Jurkat, Clone E6-1 (cell line): Measurements from ENCODE around the gene MEF2B.
"Not testable (repeated sequence)": the region's sequence is repeated elsewhere in the genome, so short reads cannot be mapped to it uniquely, and the experiment has no call there.

Experiments used
- DNase-seq: peaks from one replicate; pipeline ENCODE4 v3.0.0-alpha.2; 2011; ENCODE audit warnings: low read depth, low spot score
- H3K4me3 ChIP-seq: 2 replicates; pipeline ENCODE4 v1.5.1; 2011; ENCODE audit warnings: mild to moderate bottlenecking, low read length, control low read depth, moderate library complexity

MEF2B gene

DNA sequence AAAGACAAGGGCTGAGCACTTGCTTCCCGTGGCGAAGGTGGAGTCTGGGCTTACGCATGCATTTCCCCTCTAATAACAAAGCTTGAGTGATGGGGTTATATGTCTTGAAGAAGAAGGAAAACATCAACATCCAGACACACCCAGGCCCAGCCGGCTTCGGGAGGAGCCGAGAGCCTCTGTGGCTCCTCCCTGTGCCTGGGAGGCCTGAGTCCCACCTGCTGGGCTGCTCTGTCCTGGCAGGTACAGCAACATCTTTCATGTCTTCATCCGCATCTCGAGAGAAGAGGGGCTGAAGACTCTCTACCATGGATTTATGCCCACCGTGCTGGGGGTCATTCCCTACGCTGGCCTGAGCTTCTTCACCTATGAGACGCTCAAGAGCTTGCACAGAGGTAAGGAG lies 62.4 kb downstream of the MEF2B start:
- no peak for DNase-seq
- H3K4me3 ChIP-seq, result no peak overlapping the region

DNA sequence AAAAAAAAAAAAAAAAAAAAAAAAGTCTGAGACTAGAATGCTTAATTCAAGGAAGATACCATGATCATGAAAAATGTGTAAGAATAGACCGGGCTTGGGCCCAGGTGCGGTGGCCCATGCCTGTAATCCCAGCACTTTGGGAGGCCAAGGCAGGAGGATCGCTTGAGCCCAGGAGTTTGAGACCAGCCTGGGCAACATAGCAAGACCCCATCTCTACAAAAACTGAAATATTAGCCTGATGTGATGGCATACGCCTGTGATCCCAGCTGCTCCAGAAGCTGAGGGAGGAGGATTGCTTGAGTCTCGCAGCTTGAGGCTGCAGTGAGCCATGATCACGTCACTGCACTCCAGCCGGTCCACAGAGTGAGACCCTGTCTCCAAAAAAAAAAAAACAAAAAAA lies 63.1 kb downstream of the MEF2B start:
- DNase-seq, result not testable (repeated sequence)

DNA sequence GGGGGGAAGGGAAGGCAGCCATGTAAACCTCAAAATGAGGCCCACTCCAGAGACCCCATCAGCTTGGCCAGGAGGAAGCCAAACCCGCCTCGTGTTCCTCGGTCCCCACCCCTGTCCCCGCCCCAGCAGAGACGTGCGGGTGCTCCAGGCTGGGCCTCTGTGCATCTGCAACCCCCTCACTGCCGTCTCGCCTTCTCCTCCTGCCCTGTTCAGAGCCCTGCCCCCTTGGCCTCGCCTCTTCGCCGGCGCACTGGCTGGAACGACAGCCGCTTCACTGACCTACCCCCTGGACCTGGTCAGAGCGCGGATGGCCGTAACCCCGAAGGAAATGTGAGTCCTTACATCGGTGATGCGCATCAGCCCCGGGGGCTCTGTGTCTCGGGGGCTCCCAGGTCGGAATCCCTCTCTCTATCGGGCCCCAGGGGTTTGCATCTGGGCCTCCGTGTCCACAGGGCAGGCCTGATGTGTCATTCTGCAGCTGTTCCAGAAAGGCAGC lies 64.0 kb downstream of the MEF2B start:
- no peak for DNase-seq
- H3K4me3 ChIP-seq, result no peak overlapping the region

More for the DNA sequence above, 63.1 kb downstream of the MEF2B start:
- not testable (repeated sequence) for H3K4me3 ChIP-seq

DNA sequence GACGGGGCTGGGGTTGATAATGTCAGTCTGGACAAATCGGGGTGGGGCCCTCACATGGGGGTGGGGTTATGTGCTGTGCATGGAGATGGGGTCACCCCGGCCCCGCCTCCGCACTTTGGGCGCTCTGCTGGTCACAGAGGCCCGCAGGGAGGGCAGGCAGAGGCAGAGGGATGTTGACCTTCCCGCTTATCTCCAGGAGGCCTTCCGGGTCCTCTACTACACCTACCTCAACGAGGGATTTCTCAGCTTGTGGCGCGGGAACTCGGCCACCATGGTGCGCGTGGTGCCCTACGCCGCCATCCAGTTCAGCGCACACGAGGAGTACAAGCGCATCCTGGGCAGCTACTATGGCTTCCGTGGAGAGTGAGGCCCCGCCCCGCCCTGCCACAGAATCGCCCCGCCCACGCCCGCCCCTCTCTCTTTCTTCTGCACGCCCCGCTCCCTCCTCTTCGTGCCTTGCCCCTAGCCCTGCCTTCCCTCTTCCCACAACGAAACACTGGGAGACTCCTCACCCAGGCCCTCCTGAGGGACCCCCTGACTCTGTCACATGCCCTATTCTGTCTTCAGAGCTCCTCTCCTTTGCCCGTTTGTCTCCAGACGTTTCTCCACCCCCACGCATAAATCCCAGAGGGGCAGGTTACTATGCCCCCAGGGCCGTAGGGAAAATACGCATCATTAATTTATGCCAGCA lies 64.6 kb downstream of the MEF2B start:
- no peak overlapping the region for H3K4me3 ChIP-seq
- no peak for DNase-seq

DNA sequence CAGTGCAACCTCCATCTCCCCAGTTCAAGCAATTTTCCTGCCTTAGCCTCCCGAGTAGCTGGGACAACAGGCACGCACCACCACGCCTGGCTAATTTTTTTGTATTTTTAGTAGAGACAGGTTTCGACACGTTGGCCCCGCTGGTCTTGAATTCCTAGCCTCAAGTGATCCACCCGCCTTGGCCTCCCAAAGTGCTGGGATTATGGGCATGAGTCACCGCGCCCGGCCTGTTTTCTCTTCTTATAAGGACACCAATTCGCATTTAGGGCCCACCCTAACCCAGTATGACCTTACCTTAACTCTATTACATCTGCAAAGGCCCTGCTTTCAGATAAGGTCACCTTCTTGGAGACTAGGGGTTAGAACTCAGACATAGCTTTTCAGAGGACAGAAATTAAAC lies 66.9 kb downstream of the MEF2B start:
- no peak for DNase-seq
- H3K4me3 ChIP-seq, result no peak overlapping the region

DNA sequence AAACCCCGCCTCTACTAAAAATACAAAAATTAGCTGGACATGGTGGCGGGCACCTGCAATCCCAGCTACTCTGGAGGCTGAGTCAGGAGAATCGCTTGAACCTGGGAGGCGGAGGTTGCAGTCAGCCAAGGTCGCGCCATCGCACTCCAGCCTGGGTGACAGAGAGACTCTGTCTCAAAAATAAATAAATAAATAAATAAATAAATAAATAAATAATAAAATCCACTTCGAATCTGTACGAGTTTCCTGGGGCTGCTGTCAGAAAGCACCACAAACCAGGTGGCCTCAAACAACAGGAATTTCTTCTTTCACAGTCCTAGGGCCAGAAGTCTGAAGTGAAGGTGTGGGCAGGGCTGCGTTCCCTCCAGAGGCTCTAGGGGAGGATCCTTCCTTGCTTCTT lies 67.5 kb downstream of the MEF2B start:
- DNase-seq, result not testable (repeated sequence)

DNA sequence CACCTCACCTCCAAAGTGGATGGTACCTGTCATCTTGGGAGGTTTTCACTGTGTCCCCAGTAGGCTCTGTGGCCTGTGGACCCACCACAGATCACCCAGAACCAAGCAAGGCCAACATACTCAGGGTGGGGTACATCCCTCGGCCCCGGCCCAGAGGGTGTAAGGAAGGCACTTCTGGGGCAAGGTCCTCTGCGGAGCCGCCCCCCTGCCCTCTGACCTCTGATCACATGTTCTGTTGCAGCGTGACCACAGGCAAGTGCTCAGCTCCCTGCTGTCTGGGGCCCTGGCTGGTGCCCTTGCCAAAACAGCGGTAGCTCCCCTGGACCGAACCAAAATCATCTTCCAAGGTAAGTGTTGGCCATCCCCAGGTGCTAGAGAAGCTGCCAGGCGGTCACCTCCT lies 68.5 kb downstream of the MEF2B start:
- DNase-seq, result no peak
- H3K4me3 ChIP-seq, result no peak overlapping the region

More for the DNA sequence above, 67.5 kb downstream of the MEF2B start:
- H3K4me3 ChIP-seq, result not testable (repeated sequence)

DNA sequence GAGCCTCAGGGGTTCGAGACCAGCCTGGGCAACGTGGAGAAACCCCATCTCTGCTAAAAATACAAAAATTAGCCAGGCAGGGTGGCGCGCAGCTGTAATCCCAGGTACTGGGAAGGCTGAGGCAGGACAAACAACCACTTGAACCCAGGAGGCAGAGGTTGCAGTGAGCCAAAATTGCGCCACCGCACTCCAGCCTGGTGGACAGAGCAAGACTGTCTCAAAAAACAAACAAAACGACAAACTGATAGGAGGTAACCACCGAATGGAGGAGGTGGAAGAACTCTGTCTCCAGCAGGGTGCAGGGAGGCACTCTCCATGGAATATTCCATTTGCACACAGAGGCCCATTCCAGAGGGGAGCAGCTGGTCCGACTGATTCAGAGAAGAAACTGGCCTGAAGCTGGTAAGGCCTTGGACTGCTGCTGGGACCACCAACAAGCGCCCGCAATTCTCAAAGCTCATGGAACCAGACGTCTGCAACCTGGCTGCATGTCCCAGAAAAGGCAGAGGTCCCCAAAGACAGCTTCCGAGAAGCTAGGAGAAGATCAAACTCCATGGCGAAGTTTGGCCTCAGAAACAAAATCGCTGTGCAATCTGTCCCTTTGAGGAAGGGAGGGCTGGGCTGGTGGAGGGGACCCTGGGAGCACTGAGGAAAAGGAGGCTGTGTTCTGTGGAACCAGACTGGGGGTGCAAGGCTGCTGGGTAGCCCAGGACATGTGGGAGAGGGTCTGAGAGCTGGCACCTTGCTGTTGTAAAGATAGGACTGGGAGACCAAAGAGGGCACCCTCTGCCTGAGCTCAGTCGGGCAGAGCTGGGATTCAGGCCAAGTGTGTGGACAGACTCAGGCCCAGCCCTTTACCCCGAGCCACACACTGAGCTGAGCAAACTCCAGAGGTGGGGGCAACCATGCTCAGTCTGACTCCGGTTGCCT lies 71.1 kb downstream of the MEF2B start:
- H3K4me3 ChIP-seq, result no peak overlapping the region
- DNase-seq, result no peak

DNA sequence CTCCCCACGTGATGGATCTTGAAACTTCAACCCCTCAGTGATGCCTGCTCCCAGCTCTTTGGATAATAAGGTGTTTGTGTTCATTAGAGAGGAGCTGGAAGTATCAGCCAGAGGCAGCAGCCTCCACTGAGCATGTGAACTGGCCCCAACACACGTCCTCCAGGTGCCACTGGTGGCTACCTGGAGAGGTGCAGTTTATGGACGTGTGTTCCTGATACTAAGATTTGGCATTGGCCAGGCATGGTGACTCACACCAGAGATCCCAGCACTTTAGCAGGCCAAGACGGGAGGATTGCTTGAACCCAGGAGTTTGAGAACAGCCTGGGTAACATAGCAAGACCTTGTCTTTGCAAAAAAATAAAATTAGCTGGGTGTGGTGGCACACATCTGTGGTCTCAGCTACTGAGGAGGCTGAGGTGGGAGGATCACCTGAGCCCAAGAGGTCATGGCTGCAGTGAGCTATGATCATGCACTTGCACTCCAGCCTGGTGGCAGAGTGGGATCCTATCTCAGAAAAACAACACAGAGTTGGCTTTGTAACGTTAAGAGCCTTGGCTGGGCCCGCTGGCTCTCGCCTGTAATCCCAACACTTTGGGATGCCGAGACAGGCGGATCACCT lies 71.9 kb downstream of the MEF2B start:
- H3K4me3 ChIP-seq, result no peak overlapping the region
- no peak for DNase-seq

DNA sequence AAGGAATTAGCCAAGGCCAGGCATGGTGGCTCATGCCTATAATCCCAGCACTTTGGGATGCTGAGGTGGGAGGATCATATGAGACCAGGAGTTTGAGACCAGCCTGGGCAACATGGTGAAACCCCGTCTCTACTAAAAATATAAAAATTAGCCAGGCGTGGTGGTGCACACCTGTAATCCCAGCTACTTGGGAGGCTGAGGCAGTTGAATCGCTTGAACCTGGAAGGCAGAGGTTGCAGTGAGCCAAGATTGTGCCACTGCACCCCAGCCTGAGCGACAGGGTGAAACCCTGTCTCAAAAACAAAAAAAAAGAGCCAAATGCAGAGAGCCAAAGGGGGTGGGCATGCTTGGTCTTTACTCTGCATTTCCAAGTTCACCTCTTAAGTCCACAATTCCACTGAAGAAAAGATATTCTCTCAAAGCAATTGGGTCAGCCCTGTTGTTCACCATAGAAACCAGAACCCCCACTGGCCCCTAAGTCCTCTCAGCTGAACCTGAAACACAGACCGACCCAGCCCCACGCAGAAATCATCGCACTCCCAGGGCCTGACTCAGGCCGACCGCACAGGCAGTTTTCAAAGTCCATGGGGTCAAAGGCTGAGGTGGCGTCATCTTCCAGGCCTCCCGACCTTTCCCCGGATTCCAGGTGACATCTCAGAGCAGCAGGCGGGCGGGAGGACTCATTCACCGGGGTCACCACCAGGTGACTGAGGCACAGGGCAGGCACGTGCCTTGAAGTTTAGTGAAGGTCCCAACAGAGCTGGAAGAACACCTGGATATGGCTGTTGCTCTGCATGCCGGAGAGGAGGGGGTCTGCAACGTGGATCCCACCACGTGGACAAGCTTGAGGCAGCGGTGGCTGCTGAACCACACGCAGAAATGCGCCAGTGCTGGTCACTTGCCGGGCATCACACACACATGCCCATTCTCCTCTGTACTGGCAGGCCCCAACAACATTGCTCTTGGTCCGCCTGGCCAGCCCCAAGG lies 73.1 kb downstream of the MEF2B start:
- no peak overlapping the region for H3K4me3 ChIP-seq

DNA sequence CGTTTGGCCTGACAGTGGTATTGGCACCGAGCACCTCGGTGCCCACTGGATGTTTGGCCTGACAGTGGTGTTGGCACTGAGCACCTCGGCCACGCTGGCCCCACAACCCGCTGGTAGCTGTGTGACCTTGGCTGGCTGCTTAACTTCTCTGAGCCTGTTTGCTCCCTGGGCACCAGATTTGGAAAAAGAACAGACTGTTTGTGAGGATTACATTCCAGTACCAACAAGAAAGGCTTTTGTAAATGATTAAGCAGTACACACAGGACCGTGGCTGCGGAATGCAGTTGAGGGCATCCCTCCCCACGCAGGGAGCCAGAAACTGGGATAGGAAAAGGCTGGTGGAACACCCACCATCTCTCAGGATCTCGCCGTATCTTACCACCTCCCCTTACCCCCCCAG lies 74.4 kb downstream of the MEF2B start:
- H3K4me3 ChIP-seq, result no peak overlapping the region
- no peak for DNase-seq

More for the DNA sequence above, 73.1 kb downstream of the MEF2B start:
- no peak for DNase-seq
